Measurements from ENCODE around the gene DGCR8.

DGCR8 gene

GRCh38 chr22:20069331-20070042, 10.6 kb upstream of the DGCR8 start:
- no peak for TF ChIP-seq CTCF (IDR thresholded peaks at IDR 0.05)
- no peak for TF ChIP-seq ZFX (IDR thresholded peaks at IDR 0.05; ENCODE audit: borderline replicate concordance)
- no peak overlapping the region for H3K27ac ChIP-seq

GRCh38 chr22:20071524-20071972, 8.5 kb upstream of the DGCR8 start:
- TF ChIP-seq CTCF (IDR thresholded peaks at IDR 0.05) (no peak), ZFX (IDR thresholded peaks at IDR 0.05; ENCODE audit: borderline replicate concordance) (no peak)
- no peak overlapping the region for H3K27ac ChIP-seq

GRCh38 chr22:20076627-20077172, 3.3 kb upstream of the DGCR8 start:
- peak overlapping the region; percentile 29; the same call in 1 of the 2 replicates for H3K27ac ChIP-seq
- TF ChIP-seq ZFX (IDR thresholded peaks at IDR 0.05; ENCODE audit: borderline replicate concordance) (no peak), CTCF (IDR thresholded peaks at IDR 0.05) (no peak)

- TF ChIP-seq ZFX (IDR thresholded peaks at IDR 0.05; ENCODE audit: borderline replicate concordance), result no peak
- TF ChIP-seq CTCF (IDR thresholded peaks at IDR 0.05), result no peak
These were observed 369 bp downstream of the DGCR8 start for GRCh38 chr22:20080445-20080775.

GRCh38 chr22:20080776-20081654, 974 bp downstream of the DGCR8 start:
- no peak for TF ChIP-seq ZFX (IDR thresholded peaks at IDR 0.05; ENCODE audit: borderline replicate concordance)
- no peak for TF ChIP-seq CTCF (IDR thresholded peaks at IDR 0.05)
- peak overlapping the region; percentile 97 for H3K27ac ChIP-seq

More at GRCh38 chr22:20080445-20080775, 369 bp downstream of the DGCR8 start:
- H3K27ac ChIP-seq, result peak overlapping the region; percentile 97

GRCh38 chr22:20083157-20083890, 3.3 kb downstream of the DGCR8 start:
- no peak for TF ChIP-seq CTCF (IDR thresholded peaks at IDR 0.05)
- no peak for TF ChIP-seq ZFX (IDR thresholded peaks at IDR 0.05; ENCODE audit: borderline replicate concordance)

More at GRCh38 chr22:20083157-20083890, 3.3 kb downstream of the DGCR8 start:
- no peak overlapping the region for H3K27ac ChIP-seq
